T-helper 2 cell treated with Interferon-gamma antibody and Interleukin-4, amounts not matched to agents 5 μg/mL and 100 μg/mL, for 36 hours (primary cell): ENCODE measurements around the gene RTN4R.

Source experiments
- DNase-seq: peaks from one replicate; pipeline ENCODE4 v3.0.0; 2021; ENCODE audit warnings: low spot score
- H3K27ac Mint-ChIP-seq: one replicate; pipeline ENCODE4 v1.8.0; 2021; ENCODE audit warnings: mild to moderate bottlenecking, mixed read lengths
- H3K27me3 Mint-ChIP-seq: one replicate; pipeline ENCODE4 v1.8.0; 2021; ENCODE audit warnings: low read depth, mixed read lengths
- H3K36me3 Mint-ChIP-seq: one replicate; pipeline ENCODE4 v1.8.0; 2021; ENCODE audit warnings: low read depth, mixed read lengths
- H3K4me1 Mint-ChIP-seq: one replicate; pipeline ENCODE4 v1.8.0; 2021; ENCODE audit warnings: low read depth, mixed read lengths
- H3K4me3 Mint-ChIP-seq: one replicate; pipeline ENCODE4 v1.8.0; 2022; ENCODE audit warnings: mild to moderate bottlenecking, moderate library complexity, mixed read lengths
- H3K9me3 Mint-ChIP-seq: one replicate; pipeline ENCODE4 v1.8.0; 2021; ENCODE audit warnings: mixed read lengths

RTN4R gene

GRCh38 chr22:20234760-20235388 is 33.2 kb downstream of the RTN4R start:
- Mint-ChIP-seq H3K36me3 (no peaks in the 10 kb centered on the region), H3K4me3 (no peak overlapping the region), H3K9me3 (no peaks in the 10 kb centered on the region), H3K4me1 (no peaks in the 10 kb centered on the region), H3K27ac (no peak overlapping the region), H3K27me3 (no peaks in the 10 kb centered on the region)
- DNase-seq, result no peak

DNA sequence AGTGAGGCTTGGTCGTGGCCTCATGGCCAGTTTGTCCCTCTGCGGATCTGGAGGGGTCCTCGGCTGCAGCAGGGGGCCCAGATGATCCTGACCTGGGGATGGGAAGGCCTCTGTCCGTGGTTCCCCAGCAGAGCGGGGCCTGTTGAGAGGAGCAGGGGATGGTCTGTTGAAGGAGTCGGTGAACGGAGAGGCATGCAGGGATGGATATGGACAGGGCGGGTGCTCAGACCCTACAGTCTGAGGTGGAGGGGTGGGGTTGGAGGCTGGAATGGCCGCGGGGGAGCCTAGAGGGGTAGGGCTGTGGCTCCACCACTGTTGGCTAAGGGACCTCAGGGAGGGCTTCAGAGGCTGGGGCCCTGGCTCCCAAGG is 33.8 kb downstream of the RTN4R start:
- Mint-ChIP-seq H3K27ac (no peak overlapping the region), H3K9me3 (no peaks in the 10 kb centered on the region), H3K4me3 (no peak overlapping the region), H3K27me3 (no peaks in the 10 kb centered on the region), H3K4me1 (no peaks in the 10 kb centered on the region), H3K36me3 (no peaks in the 10 kb centered on the region)
- DNase-seq, result no peak

DNA sequence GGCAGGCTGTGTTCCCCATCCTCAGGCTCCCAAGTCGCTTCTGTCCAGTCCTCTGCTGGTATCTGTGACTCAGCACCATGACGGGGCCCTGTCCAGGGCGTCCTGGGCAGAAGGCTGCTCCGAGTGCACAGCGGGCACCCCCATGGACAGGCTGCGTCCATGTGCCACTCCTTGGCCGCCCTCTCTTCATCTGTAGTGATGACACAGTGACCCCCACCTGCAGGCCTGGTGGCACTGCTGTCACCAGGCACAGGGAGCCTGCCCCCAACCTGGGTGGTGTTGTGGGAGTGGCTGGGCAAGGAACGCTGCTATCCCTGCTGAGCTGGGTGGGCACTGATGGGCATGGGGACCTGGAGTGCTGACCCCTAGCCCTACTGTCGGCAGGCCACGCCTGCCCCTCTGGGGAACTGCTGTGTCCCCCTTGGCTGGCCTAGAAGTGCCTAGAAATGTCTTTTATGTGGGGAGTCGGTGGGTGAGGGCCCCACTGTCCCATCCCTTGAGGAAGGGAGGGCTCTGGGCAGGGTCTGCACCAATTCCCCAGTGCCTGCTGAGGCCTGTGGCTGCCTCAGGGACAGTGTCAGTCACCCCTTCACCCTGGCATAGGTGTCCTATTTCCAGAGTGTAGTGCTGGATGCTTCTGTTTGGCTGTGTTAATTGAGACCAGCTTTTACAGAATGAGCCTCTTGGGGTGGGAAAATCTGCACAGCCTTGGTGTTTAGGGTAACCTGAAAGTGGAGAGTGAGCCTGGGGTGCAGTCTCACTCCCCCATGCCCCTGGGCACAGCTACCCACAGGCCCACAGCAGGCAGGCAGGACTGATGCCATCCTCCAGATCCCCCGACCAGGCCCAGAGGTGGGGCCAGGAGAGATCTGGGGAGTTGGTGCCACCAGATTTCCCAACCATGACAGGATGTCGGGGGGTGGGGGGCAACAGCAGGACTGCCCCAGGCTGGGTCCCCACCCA is 34.5 kb downstream of the RTN4R start:
- Mint-ChIP-seq H3K9me3 (no peaks in the 10 kb centered on the region), H3K27me3 (no peaks in the 10 kb centered on the region), H3K27ac (no peak overlapping the region), H3K4me3 (no peak overlapping the region), H3K36me3 (no peaks in the 10 kb centered on the region), H3K4me1 (no peaks in the 10 kb centered on the region)
- DNase-seq, result no peak

DNA sequence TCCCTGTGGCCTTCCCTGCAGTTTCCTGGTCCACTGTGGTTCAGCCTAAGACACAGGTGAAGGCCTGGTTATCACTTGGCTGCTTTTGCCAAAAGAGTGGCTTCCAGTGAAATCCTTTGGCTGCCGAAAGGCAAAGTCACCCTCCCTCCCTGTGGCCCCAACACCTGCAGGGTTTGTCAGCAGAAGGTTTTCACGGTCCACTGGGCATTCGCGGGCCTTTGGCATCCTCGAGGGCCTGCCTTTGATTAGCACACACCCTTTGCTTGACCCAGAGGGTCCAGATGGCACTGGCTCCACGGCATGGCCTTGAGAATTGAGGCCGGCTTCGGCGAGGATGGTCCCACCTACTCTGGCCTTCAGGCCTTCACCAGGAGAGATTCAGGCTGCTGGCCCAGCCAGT is 35.3 kb downstream of the RTN4R start:
- Mint-ChIP-seq H3K36me3 (no peaks in the 10 kb centered on the region), H3K4me1 (no peaks in the 10 kb centered on the region), H3K4me3 (no peak overlapping the region), H3K9me3 (no peaks in the 10 kb centered on the region), H3K27ac (no peak overlapping the region), H3K27me3 (no peaks in the 10 kb centered on the region)
- no peak for DNase-seq

GRCh38 chr22:20232237-20232598 is 35.9 kb downstream of the RTN4R start:
- H3K9me3 Mint-ChIP-seq, result no peaks in the 10 kb centered on the region
- no peaks in the 10 kb centered on the region for H3K4me1 Mint-ChIP-seq
- H3K27ac Mint-ChIP-seq, result no peak overlapping the region
- H3K27me3 Mint-ChIP-seq, result no peaks in the 10 kb centered on the region
- no peak for DNase-seq
- H3K4me3 Mint-ChIP-seq, result no peak overlapping the region
- H3K36me3 Mint-ChIP-seq, result no peaks in the 10 kb centered on the region

DNA sequence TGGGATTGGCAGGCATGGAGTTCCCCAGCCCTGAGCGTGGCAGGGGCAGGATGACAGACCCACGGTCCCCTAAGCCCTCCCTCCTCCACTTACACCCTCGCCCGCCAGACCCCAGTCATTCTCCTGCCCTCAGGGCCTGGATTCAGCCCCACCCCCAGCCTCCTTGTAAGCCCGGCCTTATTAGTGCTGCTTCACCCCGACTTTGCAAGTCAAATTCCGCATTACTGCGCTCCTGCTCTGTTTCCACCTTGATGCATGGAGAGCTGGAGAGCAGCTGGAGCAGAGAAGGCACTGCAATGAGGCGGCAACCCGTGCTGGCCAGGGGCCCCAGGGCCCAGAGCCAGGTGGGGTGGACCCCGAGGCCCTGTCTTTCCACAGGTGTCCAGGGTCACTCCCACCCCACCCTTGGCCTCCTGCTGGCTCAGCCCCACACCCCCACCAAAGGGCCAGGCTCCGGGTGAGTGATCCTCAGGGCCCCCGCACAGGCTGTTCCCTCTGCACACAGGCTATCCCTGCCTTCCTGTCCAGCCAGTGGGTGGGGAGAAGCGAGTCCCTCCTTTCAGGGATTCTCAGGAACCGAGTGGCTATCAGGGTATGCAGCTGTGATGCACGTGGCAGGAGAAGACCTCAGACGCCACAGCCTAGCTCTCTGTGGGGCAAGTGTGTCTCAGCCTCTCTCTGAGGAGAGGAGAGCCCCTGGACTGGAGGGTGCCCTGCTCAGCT is 36.4 kb downstream of the RTN4R start:
- no peak for DNase-seq
- no peaks in the 10 kb centered on the region for H3K4me1 Mint-ChIP-seq
- no peak overlapping the region for H3K4me3 Mint-ChIP-seq
- no peaks in the 10 kb centered on the region for H3K36me3 Mint-ChIP-seq
- no peaks in the 10 kb centered on the region for H3K27me3 Mint-ChIP-seq
- H3K27ac Mint-ChIP-seq, result no peak overlapping the region
- H3K9me3 Mint-ChIP-seq, result no peaks in the 10 kb centered on the region

DNA sequence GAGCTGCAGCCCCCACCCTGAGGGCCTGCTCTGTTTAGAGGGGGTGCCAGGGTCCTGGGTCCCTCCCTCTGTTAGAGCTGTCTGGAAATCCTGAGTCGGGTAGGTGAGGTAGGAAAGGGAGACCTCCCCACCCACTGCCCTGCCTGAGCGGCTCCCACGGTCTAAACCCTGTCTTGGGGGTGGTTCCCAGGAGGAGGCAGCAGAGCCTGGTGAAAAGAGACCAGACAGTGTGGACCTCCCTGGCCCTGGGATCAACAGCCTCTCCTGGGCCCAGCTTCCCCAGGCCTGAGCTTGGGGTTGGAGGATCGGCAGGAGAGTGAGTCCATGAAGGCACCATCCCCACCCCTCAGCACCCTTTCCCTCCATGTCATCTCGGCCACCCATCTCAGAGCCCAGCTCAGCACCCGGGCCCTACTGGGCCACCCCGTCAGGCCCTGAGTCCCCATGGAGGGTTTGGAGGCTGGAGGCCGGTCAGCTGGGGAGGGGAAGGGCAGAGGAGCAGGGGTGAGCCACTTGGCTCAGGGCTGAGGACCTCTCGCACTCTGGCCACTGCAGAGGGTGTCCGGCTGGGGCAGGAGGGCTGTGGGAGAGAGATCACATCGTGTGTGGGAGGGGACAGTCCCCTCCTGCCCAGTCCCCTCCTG is 37.2 kb downstream of the RTN4R start:
- Mint-ChIP-seq H3K27me3 (no peaks in the 10 kb centered on the region), H3K4me3 (no peak overlapping the region), H3K9me3 (no peaks in the 10 kb centered on the region), H3K36me3 (no peaks in the 10 kb centered on the region), H3K27ac (no peak overlapping the region), H3K4me1 (no peaks in the 10 kb centered on the region)
- DNase-seq, result no peak

- no peaks in the 10 kb centered on the region for H3K4me1 Mint-ChIP-seq
- no peak overlapping the region for H3K27ac Mint-ChIP-seq
- H3K9me3 Mint-ChIP-seq, result peaks cover 5% of the 10 kb centered on the region
- DNase-seq, result no peak
- H3K4me3 Mint-ChIP-seq, result no peak overlapping the region
- H3K36me3 Mint-ChIP-seq, result no peaks in the 10 kb centered on the region
- H3K27me3 Mint-ChIP-seq, result no peaks in the 10 kb centered on the region
Observed at GRCh38 chr22:20229916-20230775, 38.0 kb downstream of the RTN4R start.

GRCh38 chr22:20228939-20229272 is 39.2 kb downstream of the RTN4R start:
- no peaks in the 10 kb centered on the region for H3K27me3 Mint-ChIP-seq

GRCh38 chr22:20228055-20228938 is 39.8 kb downstream of the RTN4R start:
- Mint-ChIP-seq H3K4me3 (no peak overlapping the region), H3K4me1 (no peaks in the 10 kb centered on the region), H3K27me3 (no peaks in the 10 kb centered on the region), H3K9me3 (peaks cover 14% of the 10 kb centered on the region), H3K36me3 (no peaks in the 10 kb centered on the region), H3K27ac (no peak overlapping the region)
- no peak for DNase-seq

More at GRCh38 chr22:20228939-20229272, 39.2 kb downstream of the RTN4R start:
- Mint-ChIP-seq H3K27ac (no peak overlapping the region), H3K36me3 (no peaks in the 10 kb centered on the region), H3K4me1 (no peaks in the 10 kb centered on the region), H3K9me3 (peaks cover 14% of the 10 kb centered on the region), H3K4me3 (no peak overlapping the region)
- no peak for DNase-seq

GRCh38 chr22:20227363-20227762 is 40.8 kb downstream of the RTN4R start:
- Mint-ChIP-seq H3K9me3 (peaks cover 14% of the 10 kb centered on the region), H3K4me1 (no peaks in the 10 kb centered on the region)
- no peak for DNase-seq

GRCh38 chr22:20226760-20227350 is 41.3 kb downstream of the RTN4R start:
- Mint-ChIP-seq H3K4me3 (no peak overlapping the region), H3K36me3 (no peaks in the 10 kb centered on the region), H3K27me3 (no peaks in the 10 kb centered on the region), H3K27ac (no peak overlapping the region), H3K9me3 (peaks cover 14% of the 10 kb centered on the region), H3K4me1 (no peaks in the 10 kb centered on the region)
- no peak for DNase-seq

More at GRCh38 chr22:20227363-20227762, 40.8 kb downstream of the RTN4R start:
- H3K4me3 Mint-ChIP-seq, result no peak overlapping the region
- no peaks in the 10 kb centered on the region for H3K36me3 Mint-ChIP-seq
- H3K27me3 Mint-ChIP-seq, result no peaks in the 10 kb centered on the region
- H3K27ac Mint-ChIP-seq, result no peak overlapping the region
